ENCODE data around the gene FANCE. TPM values are rescaled to one million over a fixed set of nuclear protein-coding genes. Genes with fewer than 3 reads are reported as not detected.

Gene FANCE
- total RNA-seq, 1 experiment from 2014 or later: 12.4 TPM

GRCh38 chr6:35473075-35473849, 21.1 kb downstream of the FANCE start:
- Mint-ChIP-seq H3K4me1 (ENCODE audit: low read depth, unreplicated experiment) (peaks cover 19% of the 10 kb centered on the region), H3K4me3 (ENCODE audit: unreplicated experiment) (no peak overlapping the region), H3K36me3 (ENCODE audit: insufficient read depth, unreplicated experiment) (peaks cover 100% of the 10 kb centered on the region), H3K27ac (ENCODE audit: unreplicated experiment) (no peak overlapping the region), H3K27me3 (ENCODE audit: insufficient read depth, unreplicated experiment) (no peaks in the 10 kb centered on the region), H3K9me3 (ENCODE audit: unreplicated experiment) (no peaks in the 10 kb centered on the region)
- ChIA-PET CTCF (no interaction called here), POLR2A (interaction anchor here (0.6 to 3.4 kb wide), 5 partner anchors 14 to 801 kb away, joined by 3 to 18 read pairs (median 5); partner anchors contain the start of gene TEAD3)
- peaks cover 28% of the 10 kb centered on the region for H3K4me1 ChIP-seq
- H3K36me3 ChIP-seq (ENCODE audit: control insufficient read depth, insufficient read depth, low read length): peaks cover 8% of the 10 kb centered on the region
- H3K4me3 ChIP-seq (ENCODE audit: low read depth, low read length): no peak overlapping the region
- DNase-seq: no peak
- H3K9me3 ChIP-seq: no peaks in the 10 kb centered on the region
- no peaks in the 10 kb centered on the region for H3K27me3 ChIP-seq (replicated peaks; ENCODE audit: control insufficient read depth, insufficient read depth, low read length)
- intact Hi-C loops (cut with micrococcal nuclease; ENCODE audit: unreplicated experiment): no loop called here
- BruUV-seq (replicated peaks): no TSS peak
- TF ChIP-seq CTCF (IDR thresholded peaks at IDR 0.05; ENCODE audit: insufficient read depth in 1 of 2, low read depth in 1 of 2, low read length in 1 of 2, severe bottlenecking in 1 of 2, unreplicated experiment in 1 of 2): no peak

- DNase-seq: no peak
- H3K9me3 ChIP-seq: no peaks in the 10 kb centered on the region
- H3K4me1 ChIP-seq: peaks cover 28% of the 10 kb centered on the region
- Mint-ChIP-seq H3K9me3 (ENCODE audit: unreplicated experiment) (no peaks in the 10 kb centered on the region), H3K27ac (ENCODE audit: unreplicated experiment) (peak overlapping the region; percentile 53), H3K36me3 (ENCODE audit: insufficient read depth, unreplicated experiment) (peaks cover 100% of the 10 kb centered on the region), H3K27me3 (ENCODE audit: insufficient read depth, unreplicated experiment) (no peaks in the 10 kb centered on the region), H3K4me1 (ENCODE audit: low read depth, unreplicated experiment) (peaks cover 19% of the 10 kb centered on the region), H3K4me3 (ENCODE audit: unreplicated experiment) (no peak overlapping the region)
- no peaks in the 10 kb centered on the region for H3K27me3 ChIP-seq (replicated peaks; ENCODE audit: control insufficient read depth, insufficient read depth, low read length)
- BruUV-seq (replicated peaks): no TSS peak
- no peak overlapping the region for H3K4me3 ChIP-seq (ENCODE audit: low read depth, low read length)
- CTCF ChIA-PET: interaction anchor here (0.6 kb wide), 1 partner anchor 21 kb away, joined by 9 read pairs; no protein-coding TSS in a partner anchor
- H3K36me3 ChIP-seq (ENCODE audit: control insufficient read depth, insufficient read depth, low read length): peaks cover 8% of the 10 kb centered on the region
- TF ChIP-seq CTCF (IDR thresholded peaks at IDR 0.05; ENCODE audit: insufficient read depth in 1 of 2, low read depth in 1 of 2, low read length in 1 of 2, severe bottlenecking in 1 of 2, unreplicated experiment in 1 of 2): no peak
- POLR2A ChIA-PET: interaction anchor here (0.6 to 3.4 kb wide), 4 partner anchors 23 to 802 kb away, joined by 3 to 18 read pairs (median 5); partner anchors contain the start of gene TEAD3
- intact Hi-C loops (cut with micrococcal nuclease; ENCODE audit: unreplicated experiment): no loop called here
Measured at GRCh38 chr6:35473850-35474130, 21.7 kb downstream of the FANCE start.

GRCh38 chr6:35474131-35474941, 22.2 kb downstream of the FANCE start:
- Mint-ChIP-seq H3K27ac (ENCODE audit: unreplicated experiment) (peak overlapping the region; percentile 53), H3K9me3 (ENCODE audit: unreplicated experiment) (no peaks in the 10 kb centered on the region), H3K4me3 (ENCODE audit: unreplicated experiment) (no peak overlapping the region), H3K4me1 (ENCODE audit: low read depth, unreplicated experiment) (peaks cover 19% of the 10 kb centered on the region), H3K27me3 (ENCODE audit: insufficient read depth, unreplicated experiment) (no peaks in the 10 kb centered on the region), H3K36me3 (ENCODE audit: insufficient read depth, unreplicated experiment) (peaks cover 100% of the 10 kb centered on the region)
- H3K27me3 ChIP-seq (replicated peaks; ENCODE audit: control insufficient read depth, insufficient read depth, low read length): no peaks in the 10 kb centered on the region
- TF ChIP-seq CTCF (IDR thresholded peaks at IDR 0.05; ENCODE audit: insufficient read depth in 1 of 2, low read depth in 1 of 2, low read length in 1 of 2, severe bottlenecking in 1 of 2, unreplicated experiment in 1 of 2): no peak
- ChIA-PET CTCF (interaction anchor here (0.6 kb wide), 1 partner anchor 20 kb away, joined by 9 read pairs; no protein-coding TSS in a partner anchor), POLR2A (interaction anchor here (0.6 to 3.4 kb wide), 4 partner anchors 23 to 802 kb away, joined by 3 to 18 read pairs (median 5); partner anchors contain the start of gene TEAD3)
- no peak overlapping the region for H3K4me3 ChIP-seq (ENCODE audit: low read depth, low read length)
- BruUV-seq (replicated peaks): no TSS peak
- intact Hi-C loops (cut with micrococcal nuclease; ENCODE audit: unreplicated experiment): no loop called here
- H3K9me3 ChIP-seq: no peaks in the 10 kb centered on the region
- peaks cover 6% of the 10 kb centered on the region for H3K36me3 ChIP-seq (ENCODE audit: control insufficient read depth, insufficient read depth, low read length)
- H3K4me1 ChIP-seq: peaks cover 28% of the 10 kb centered on the region
- no peak for DNase-seq

All from Caco-2 (cell line).